Kidney tubule cell (primary cell): ENCODE data around the gene RNF128.
A peak's percentile ranks its signal among the peaks of the same experiment; 100 is the strongest.

ENCODE experiments used
- DNase-seq: peaks from one replicate; pipeline ENCODE4 v3.0.0-alpha.2; 2018; ENCODE audit warnings: low spot score

Gene RNF128, protein sequence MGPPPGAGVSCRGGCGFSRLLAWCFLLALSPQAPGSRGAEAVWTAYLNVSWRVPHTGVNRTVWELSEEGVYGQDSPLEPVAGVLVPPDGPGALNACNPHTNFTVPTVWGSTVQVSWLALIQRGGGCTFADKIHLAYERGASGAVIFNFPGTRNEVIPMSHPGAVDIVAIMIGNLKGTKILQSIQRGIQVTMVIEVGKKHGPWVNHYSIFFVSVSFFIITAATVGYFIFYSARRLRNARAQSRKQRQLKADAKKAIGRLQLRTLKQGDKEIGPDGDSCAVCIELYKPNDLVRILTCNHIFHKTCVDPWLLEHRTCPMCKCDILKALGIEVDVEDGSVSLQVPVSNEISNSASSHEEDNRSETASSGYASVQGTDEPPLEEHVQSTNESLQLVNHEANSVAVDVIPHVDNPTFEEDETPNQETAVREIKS

DNA sequence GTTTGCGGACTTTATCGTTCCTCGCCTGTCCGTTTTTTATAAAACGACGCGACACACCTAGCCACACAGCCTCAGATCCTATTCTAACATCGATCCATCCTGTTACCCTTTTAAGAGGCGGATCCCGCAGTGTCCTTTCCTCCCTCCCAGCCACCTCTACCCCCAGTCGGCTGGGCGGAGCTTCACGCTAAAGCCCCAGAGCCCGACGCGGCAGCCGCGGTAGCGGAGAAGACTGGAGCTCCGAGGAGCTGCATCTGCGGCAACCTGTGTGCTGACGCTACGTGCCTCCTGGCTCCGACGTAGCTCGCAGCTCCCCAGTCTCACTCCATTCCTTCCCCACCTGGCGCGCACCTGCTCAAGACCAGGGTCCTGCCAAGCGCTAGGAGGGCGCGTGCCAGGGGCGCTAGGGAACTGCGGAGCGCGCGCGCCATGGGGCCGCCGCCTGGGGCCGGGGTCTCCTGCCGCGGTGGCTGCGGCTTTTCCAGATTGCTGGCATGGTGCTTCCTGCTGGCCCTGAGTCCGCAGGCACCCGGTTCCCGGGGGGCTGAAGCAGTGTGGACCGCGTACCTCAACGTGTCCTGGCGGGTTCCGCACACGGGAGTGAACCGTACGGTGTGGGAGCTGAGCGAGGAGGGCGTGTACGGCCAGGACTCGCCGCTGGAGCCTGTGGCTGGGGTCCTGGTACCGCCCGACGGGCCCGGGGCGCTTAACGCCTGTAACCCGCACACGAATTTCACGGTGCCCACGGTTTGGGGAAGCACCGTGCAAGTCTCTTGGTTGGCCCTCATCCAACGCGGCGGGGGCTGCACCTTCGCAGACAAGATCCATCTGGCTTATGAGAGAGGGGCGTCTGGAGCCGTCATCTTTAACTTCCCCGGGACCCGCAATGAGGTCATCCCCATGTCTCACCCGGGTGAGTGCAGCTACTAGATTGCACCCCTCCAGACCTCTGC lies at the start of gene RNF128:
RNF128 (plus strand) TSS at position 217 of the 953 bp plus-strand sequence; CDS start at position 430, 213 bp downstream.
- DNase-seq = peak; percentile 81

DNA sequence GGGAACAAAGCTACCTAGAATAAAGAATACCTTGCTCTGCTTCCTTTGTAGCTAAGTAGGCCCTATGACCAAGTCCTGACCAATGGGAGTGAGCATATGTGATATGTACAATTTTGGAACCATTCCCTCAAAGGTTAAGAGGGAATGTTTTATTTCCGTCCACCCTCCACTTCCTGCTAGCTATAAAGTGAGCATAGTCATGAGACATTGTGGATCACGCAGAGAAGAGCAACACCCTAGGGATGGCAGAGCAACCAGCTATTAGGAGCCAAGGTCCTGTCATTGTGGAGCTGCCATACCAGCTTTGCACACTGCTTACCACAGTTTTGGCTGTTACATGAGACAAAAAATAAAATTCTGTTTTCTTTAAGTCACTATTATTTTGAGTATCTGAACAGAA lies 45.8 kb upstream of the RNF128 start:
- no peak for DNase-seq

DNA sequence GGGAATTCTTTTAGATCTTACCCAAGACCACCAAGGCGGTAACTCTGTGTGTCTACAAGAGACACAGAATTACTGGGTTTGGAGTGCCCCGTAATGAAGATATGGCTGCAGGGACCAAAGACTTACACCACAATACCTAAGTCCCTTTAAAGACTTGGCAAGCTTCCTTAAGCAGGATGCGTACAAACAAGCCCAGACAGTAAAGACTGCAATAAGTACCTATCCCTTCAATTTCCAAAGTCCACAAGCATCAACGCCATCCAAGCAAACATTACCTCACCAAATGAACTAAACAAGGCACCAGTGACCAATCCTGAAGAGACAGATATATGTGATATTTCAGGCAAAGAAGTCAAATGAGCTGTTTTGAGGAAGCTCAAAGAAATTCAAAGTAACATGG lies 42.3 kb upstream of the RNF128 start:
- no peak for DNase-seq

DNA sequence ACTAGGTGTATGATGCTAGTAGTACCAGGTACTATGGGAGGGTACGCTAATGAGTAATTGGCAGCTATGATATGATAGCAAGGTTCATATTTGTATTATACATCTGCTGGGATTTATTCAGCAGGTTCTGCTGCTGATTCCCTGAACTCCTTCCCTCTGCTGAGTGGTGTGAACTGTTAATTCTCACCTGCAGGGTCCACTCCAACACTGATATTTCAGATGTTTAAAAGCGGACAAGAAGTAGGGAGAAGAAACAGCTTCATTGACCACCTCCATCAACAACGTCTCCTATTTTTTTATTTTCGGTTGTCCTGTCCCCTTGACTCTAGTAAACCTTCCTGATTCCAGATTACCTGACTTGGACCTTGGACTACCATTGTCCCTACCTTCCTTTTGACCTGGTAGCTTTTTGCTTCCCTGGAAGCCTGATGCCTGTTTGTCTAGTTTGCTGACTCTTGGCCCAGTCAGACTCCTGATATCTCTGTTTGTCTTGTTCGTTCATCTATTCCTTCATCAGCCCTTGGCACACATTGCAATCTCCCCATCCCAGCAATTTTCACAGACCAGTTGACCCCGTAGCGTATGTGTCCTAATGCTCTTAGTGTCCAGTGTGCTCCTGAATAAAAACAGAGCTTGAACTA lies 34.0 kb upstream of the RNF128 start:
- DNase-seq = no peak

DNA sequence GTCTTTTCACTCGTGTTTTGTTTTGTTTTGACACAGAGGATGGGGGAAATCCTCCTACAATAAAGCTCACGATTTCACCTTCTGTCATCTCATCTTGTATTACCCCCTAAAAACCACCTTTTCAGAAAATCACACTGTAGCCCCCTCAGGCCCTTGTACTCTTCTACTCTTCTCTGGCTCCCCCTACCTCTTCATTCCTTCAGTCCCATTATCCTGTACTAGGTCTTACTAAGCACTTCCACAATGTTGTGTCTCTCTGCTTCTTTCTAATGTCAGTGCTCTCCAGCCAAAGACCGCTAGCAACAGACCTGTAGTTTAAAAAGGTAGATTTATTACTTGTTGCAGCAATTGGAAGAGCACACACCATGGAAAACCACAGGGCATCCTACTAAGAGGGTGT lies 30.0 kb upstream of the RNF128 start:
- DNase-seq = no peak

DNA sequence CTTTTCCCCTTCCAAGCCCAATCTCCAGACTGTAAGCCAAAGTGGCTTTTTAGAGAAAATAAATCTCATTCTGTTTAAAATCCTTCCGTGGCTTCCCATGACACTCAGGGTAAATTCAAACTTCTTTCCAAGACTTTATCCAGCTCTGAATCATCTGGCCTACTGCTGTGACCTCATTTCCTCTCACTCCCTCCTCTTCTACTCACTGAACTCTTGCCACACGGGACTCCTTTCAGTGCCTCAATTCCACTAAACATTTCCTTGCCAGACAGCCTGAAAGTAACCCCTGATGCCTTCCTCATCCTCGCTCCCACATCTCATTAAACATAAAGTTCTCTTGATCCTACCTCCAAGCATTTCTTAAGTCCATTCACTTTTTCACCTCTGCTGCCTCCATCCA lies 27.8 kb upstream of the RNF128 start:
- peak; percentile 39 for DNase-seq

DNA sequence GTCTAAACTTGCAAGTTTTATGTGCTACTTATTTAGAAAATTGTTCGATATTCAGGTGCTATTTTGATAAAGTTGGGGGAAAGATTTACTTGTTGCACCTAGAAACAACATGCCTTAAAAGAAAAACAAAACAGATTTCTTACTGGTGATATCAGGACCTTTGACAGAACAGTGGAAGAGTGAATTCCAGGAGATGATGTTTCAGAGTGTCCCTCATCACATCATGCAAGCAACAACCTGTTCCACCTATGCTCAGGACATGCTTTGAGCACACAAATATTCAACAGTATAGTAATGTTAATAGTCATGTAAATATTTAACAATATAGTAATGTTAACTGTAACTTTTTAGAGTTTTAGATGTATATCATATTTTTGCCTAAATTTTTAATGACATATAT lies 23.9 kb upstream of the RNF128 start:
- DNase-seq = no peak

DNA sequence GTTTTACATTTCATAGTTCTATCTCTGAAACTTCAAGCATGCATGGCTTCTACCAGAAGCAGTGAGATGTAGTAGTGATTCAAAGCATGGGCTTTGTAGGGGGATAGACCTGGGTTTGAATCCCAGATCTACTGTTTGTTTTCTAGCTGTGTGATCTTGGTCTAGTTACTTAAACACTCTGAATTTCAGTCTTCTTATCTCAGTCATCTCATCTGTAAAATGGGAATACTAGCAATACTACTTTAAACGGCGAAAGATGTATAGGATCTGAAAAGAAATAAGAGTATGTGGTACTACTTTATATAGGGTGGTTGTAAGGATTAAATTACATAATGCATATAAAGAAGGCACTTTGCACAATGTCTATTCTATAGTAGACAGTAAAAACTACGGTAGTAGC lies 20.0 kb upstream of the RNF128 start:
- no peak for DNase-seq

DNA sequence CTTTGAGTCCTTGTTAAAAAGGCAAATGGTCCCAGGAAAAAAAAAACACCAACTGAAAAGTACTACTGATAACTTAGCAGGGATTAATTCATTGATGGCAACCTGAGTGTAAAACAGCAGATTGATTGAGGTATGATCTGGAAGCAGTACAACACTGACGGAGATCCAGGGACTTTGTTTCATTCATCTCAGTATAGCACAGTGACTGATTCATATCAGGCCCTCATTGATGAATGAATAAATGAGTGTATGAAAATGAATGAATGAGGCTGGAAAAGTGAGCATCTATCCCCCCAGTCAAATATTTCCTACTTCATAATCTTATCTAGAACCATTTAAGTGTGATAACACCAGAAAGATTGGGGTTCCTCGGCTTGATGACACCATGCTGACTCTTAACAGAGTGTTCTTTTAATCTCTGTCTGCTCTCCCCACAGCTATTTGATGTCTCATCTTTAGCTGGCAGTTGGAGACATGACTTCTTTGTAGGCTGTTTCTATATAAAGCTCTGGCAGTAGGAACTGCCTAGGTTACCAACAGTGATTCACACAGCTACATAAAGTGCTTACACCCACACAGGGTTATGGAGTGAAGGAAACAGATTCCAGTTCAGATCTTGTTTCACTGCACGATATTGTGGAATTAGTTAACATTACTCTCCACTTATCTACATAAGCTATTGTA lies 18.6 kb upstream of the RNF128 start:
- peak; percentile 95 for DNase-seq

DNA sequence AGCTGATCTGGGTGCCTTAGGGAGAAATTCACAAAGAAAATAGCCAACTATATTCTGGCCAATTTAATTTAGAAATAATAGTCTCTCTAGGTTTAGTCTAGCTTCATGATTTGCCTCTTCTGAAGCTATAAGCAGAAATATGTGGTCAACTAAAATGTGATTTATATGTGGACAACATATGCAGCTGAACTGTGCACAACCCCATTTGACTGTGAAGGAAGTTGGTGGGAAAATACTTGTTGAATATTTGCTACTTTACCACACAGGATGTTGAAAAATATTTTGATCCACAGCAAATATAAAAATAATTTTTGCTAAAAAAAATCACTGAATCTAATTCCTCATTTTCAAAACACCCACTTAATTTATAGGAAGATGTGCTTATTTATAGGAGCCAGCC lies 15.7 kb upstream of the RNF128 start:
- no peak for DNase-seq

DNA sequence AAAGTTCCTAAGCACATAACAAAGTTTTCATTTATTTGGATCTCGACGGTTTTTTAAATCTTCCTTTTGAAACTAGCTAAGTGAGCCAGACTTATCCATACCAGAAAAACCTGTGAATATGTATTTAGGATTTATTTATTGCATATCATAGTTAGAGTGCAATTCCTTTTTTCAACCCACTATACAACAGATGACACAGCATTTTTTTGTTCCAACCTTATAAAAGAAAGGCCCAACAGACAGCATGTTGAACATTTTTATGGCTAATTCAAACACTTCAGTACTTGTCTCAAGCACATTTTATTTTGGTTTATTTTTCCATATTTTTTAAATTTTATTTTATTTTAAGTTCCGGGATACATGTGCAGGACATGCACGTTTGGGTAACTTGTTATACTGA lies 15.1 kb upstream of the RNF128 start:
- no peak for DNase-seq

DNA sequence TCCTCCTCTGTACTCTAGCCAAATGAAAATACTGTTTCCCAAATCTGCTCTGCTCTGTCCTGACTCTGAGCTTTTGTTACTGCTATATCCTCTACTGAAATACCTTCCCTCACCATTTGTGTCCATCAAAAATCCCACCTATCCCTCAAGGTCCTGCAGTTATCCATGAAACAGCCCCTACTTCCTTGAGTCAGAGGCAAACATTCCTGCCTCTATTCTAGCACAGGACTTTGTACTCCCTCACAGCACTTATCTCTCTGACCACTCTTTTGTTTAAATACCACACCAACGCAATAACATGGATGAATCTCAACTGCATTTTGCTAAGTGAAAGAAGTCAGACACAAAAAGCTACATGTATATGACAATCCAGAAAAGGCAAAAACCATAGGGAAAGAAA lies 10.5 kb upstream of the RNF128 start:
- DNase-seq = no peak

DNA sequence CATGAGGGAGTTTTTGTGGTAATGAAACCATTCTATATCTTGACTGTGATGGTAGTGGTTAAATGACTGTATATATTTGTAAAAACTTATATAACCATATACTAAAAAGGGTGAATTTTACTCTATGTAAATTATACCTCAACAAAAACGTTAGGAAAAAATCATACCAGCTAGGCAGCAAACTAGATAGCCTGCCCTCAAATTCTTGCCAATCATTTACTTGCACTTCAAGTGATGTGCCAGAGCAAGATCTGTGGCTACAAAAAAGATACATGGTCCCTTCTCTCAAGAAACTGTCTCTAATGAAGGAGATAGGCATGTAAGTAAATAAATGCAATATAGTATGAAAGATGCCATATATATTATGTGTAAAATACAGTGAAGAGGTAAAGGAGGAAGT lies 10.0 kb upstream of the RNF128 start:
- no peak for DNase-seq

DNA sequence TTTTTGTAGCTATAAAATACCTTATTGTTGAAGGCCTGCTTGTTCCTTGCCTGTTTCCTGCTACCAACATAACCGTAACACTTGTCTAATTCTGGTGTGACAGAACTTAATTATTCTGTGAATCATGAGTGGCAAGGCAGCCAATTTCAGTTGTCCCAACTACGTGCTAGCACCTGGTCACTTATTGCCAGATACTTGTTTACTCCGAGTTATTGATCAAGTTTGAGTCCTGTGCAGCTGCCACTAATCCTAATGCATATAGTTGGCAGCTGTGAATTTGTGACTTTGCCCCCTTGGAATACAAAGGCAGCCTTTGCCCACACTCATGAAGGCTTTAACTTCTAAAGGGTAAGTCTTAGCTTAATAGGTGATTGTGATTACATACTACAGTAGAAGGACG lies 7.8 kb upstream of the RNF128 start:
- no peak for DNase-seq

DNA sequence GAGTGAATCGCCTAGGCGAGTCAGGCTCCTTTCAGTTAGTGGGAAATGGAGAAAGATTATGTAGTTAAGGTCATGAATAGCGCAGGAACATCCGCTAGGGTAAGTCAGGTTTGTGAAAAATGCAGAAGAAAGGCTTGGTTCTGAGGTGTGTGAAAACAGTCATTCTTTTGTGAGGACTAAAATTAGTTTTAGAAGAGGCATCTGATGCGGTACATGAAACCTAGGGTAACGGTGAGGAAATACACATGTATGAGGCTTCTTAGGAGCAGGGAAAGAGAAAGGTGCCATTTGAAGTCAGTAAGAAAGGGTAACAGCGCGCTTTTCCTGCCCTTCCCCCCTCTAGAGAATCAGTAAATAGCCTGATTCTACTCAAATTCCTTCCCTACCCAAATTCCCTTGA lies 570 bp upstream of the RNF128 start:
- peak; percentile 22 for DNase-seq

DNA sequence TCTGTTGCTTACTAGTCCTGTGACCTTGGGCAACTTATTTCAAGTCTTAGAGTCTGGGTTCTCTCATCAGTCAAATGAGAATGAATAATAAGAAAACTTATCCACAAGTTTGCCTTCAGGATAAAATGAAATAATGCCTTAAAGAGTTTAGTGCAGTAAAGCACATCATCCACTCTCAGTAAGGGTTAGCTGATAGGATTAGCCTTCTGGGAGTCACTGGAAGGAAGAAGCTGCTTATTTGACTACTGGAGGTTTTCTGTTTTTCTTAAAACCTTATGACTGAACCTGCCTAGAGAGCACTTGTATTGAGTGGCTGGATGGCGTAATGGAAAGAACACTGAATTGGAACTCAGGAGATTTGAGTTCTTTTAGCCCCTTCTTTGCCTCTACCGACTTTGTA lies 1.8 kb downstream of the RNF128 start:
- DNase-seq = peak; percentile 14

DNA sequence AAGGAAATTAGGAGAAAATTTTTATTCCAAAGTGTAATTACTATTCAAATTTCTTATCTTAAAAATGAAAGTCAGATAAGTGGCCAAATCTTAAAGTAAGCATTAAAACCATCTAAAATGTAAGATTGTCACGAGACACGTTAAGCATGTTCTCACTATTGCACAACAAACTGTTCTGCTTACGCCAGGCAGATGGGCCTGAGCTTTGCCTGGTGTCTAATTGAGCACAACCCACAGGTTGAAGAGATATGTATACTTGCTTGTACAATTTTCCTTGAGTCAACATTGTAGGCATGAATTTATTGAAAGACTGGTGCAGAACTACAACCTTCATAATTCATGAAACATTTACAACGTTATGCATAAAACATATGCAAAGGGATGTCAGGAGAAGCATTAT lies 3.9 kb downstream of the RNF128 start:
- no peak for DNase-seq

DNA sequence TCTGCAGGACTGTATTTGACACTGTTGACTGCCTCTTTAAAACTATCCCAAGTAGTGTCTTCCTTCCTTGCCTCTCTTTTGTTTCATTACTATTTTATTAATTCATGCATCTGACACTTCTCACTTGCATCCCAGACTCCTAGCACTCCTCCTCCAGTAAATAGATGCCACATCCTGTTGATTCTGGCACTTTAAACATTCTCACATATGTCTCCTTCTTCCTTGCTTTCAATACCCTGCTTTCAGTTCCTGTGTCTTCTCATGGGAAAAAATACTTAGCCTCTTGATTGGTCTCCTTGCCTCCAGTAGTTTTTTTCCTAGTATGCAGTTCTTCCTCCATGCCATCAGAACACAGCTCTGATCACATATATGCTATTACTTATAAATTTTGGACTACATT lies 5.1 kb downstream of the RNF128 start:
- no peak for DNase-seq

DNA sequence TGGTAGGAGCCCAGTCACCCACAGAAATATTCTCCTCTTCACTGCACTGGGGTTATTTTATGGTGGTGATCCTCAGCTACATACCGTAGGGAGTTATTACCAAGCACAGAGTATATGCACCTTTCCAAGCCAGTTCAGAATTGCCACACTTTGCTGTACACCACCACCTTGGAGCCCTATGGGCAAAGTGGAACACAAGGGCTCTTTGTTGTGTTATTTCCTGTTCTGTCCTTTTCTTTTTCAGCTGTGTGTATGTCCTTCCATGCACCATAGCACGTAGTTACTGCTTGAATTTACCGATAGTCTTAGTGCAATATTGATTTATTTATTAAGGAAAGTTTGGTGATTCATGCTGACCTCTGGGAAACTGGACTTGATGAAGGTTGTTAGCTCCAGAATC lies 8.3 kb downstream of the RNF128 start:
- DNase-seq = peak; percentile 30

DNA sequence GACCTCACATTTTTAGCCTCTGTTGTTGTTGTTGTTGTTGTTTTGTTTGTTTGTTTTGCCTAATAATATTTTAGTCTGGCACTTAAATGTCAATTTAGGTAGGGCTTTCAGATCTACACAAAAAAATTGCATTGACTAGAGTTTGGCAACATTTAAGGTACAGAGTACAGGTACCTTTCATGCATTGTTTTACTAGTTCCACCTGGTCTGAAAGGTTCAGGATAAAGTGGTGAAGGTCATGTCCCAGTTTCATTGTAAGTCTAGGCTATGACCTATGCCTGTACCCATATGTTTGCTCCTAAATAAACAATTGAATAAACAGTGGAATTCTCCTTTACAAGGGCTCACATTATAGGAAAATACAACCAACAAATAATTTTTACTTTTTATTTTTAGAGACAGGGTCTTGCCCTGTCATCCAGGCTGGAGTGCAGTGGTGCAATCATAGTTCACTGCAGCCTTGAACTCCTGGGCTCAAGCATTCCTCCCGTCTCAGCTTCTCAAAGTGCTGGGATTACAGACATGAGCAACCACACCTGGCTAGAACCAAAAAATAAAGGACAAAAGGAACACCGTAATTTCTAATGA lies 13.8 kb downstream of the RNF128 start:
- no peak for DNase-seq

DNA sequence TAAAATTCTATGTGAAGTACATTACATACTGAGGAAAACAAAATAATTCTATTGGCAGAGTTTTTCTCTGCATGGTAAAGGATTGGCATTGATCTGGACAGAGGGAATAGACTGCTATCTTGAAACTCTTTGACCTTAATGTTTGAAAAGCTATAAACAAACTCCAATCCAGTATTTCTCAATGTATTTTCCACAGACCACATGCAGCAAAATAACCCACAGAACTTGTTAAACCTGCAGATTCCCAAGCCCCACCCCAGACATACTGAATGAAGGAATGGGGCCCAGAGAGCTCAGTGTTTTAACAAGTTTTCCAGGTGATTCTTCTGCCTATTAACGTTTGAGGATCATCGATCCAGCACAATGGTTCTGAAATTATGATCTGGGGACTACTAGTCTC lies 15.7 kb downstream of the RNF128 start:
- DNase-seq = no peak

DNA sequence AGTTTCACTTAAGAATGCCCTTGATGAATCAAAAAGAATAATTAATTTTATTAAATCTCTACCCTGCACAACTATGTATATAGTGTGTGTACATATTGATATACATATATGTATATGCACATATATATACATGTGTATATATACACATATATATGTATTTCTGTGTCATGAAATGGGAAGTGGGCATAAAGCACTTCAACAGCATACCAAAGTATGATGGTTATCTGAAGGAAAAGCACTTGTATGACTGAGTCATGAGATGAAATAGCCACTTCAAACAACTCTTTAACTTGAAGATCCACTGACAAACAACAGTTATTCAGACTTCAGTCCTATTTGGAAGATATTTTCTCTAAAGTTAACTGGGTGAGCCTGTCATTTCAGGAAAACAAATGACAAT lies 16.3 kb downstream of the RNF128 start:
- DNase-seq = peak; percentile 25
